ENCODE data around the gene SLC17A4. TPM values are rescaled to one million over a fixed set of nuclear protein-coding genes. Genes with fewer than 3 reads are reported as not detected.

SLC17A4 gene
- total RNA-seq, 2 donors from 2014 or later, result not detected

- no peaks in the 10 kb centered on the region for H3K27me3 ChIP-seq (replicated peaks; ENCODE audit: insufficient read depth)
- no peaks in the 10 kb centered on the region for H3K36me3 ChIP-seq
- no peaks in the 10 kb centered on the region for H3K9me3 ChIP-seq
- H3K27ac ChIP-seq, result no peak overlapping the region
- H3K4me1 ChIP-seq (ENCODE audit: control insufficient read depth in 1 of 2, low read depth in 2 of 2), result no peaks in the 10 kb centered on the region
- ATAC-seq (ENCODE audit: insufficient number of reproducible peaks, low FRiP score, low read depth) (no peak), DNase-seq (ENCODE audit: low spot score) (no peak)
- H3K4me3 ChIP-seq, result no peak overlapping the region
- TF ChIP-seq CTCF (IDR thresholded peaks at IDR 0.05), result no peak
These were observed 34.9 kb downstream of the SLC17A4 start for GRCh38 chr6:25789475-25789874.

GRCh38 chr6:25792016-25792415 is 37.5 kb downstream of the SLC17A4 start:
- TF ChIP-seq CTCF (IDR thresholded peaks at IDR 0.05), result no peak
- H3K9me3 ChIP-seq, result no peaks in the 10 kb centered on the region
- H3K36me3 ChIP-seq, result no peaks in the 10 kb centered on the region
- DNase-seq (ENCODE audit: low spot score) (no peak), ATAC-seq (ENCODE audit: insufficient number of reproducible peaks, low FRiP score, low read depth) (no peak)
- H3K4me3 ChIP-seq, result no peak overlapping the region
- H3K27ac ChIP-seq, result no peak overlapping the region
- no peaks in the 10 kb centered on the region for H3K27me3 ChIP-seq (replicated peaks; ENCODE audit: insufficient read depth)
- H3K4me1 ChIP-seq (ENCODE audit: control insufficient read depth in 1 of 2, low read depth in 2 of 2), result no peaks in the 10 kb centered on the region

GRCh38 chr6:25793970-25794369 is 39.4 kb downstream of the SLC17A4 start:
- no peaks in the 10 kb centered on the region for H3K36me3 ChIP-seq
- no peak overlapping the region for H3K27ac ChIP-seq
- no peaks in the 10 kb centered on the region for H3K9me3 ChIP-seq
- no peaks in the 10 kb centered on the region for H3K27me3 ChIP-seq (replicated peaks; ENCODE audit: insufficient read depth)
- no peaks in the 10 kb centered on the region for H3K4me1 ChIP-seq (ENCODE audit: control insufficient read depth in 1 of 2, low read depth in 2 of 2)
- ATAC-seq (ENCODE audit: insufficient number of reproducible peaks, low FRiP score, low read depth) (no peak), DNase-seq (ENCODE audit: low spot score) (no peak)
- H3K4me3 ChIP-seq, result no peak overlapping the region
- no peak for TF ChIP-seq CTCF (IDR thresholded peaks at IDR 0.05)

- Histone ChIP-seq H3K4me3 (no peak overlapping the region), H3K36me3 (no peaks in the 10 kb centered on the region), H3K27ac (no peak overlapping the region), H3K4me1 (ENCODE audit: control insufficient read depth in 1 of 2, low read depth in 2 of 2) (no peaks in the 10 kb centered on the region), H3K9me3 (no peaks in the 10 kb centered on the region), H3K27me3 (replicated peaks; ENCODE audit: insufficient read depth) (no peaks in the 10 kb centered on the region)
- TF ChIP-seq CTCF (IDR thresholded peaks at IDR 0.05), result no peak
- ATAC-seq (ENCODE audit: insufficient number of reproducible peaks, low FRiP score, low read depth), result no peak
- no peak for DNase-seq (ENCODE audit: low spot score)
These were observed 40.2 kb downstream of the SLC17A4 start for GRCh38 chr6:25794784-25795183.

- ATAC-seq (ENCODE audit: insufficient number of reproducible peaks, low FRiP score, low read depth) (no peak), DNase-seq (ENCODE audit: low spot score) (no peak)
- H3K36me3 ChIP-seq, result no peaks in the 10 kb centered on the region
- H3K27ac ChIP-seq, result no peak overlapping the region
- no peaks in the 10 kb centered on the region for H3K4me1 ChIP-seq (ENCODE audit: control insufficient read depth in 1 of 2, low read depth in 2 of 2)
- H3K9me3 ChIP-seq, result no peaks in the 10 kb centered on the region
- H3K27me3 ChIP-seq (replicated peaks; ENCODE audit: insufficient read depth), result no peaks in the 10 kb centered on the region
- H3K4me3 ChIP-seq, result no peak overlapping the region
- TF ChIP-seq CTCF (IDR thresholded peaks at IDR 0.05), result no peak
These were observed 46.9 kb downstream of the SLC17A4 start for GRCh38 chr6:25801436-25801835.
